ENCODE measurements around the gene FOXJ2.
A peak's percentile ranks its signal among the peaks of the same experiment; 100 is the strongest.
"Not testable (repeated sequence)": the region's sequence is repeated elsewhere in the genome, so short reads cannot be mapped to it uniquely, and the experiment has no call there.

The FOXJ2 gene

GRCh38 chr12:8065991-8066594 lies 33.6 kb downstream of the FOXJ2 start, which contains the start of gene C3AR1:
C3AR1 (minus strand) TSS chr12:8066359; CDS start chr12:8060185, 6,174 bp downstream.
- peak; percentile 28 for DNase-seq (ENCODE audit: low read depth)

GRCh38 chr12:8069582-8069981 lies 37.1 kb downstream of the FOXJ2 start:
- DNase-seq (ENCODE audit: low read depth), result no peak

GRCh38 chr12:8071820-8072219 lies 39.3 kb downstream of the FOXJ2 start:
- DNase-seq (ENCODE audit: low read depth), result not testable (repeated sequence)

GRCh38 chr12:8075935-8076334 lies 43.4 kb downstream of the FOXJ2 start:
- DNase-seq (ENCODE audit: low read depth), result no peak

- DNase-seq (ENCODE audit: low read depth), result no peak
Observed at GRCh38 chr12:8076366-8076765, 43.9 kb downstream of the FOXJ2 start.

- DNase-seq (ENCODE audit: low read depth), result no peak
Observed at GRCh38 chr12:8077207-8077606, 44.7 kb downstream of the FOXJ2 start.

GRCh38 chr12:8078398-8078797 lies 45.9 kb downstream of the FOXJ2 start:
- peak; percentile 49 for DNase-seq (ENCODE audit: low read depth)

- no peak for DNase-seq (ENCODE audit: low read depth)
Observed at GRCh38 chr12:8078916-8079315, 46.4 kb downstream of the FOXJ2 start.

- DNase-seq (ENCODE audit: low read depth), result no peak
Observed at GRCh38 chr12:8080120-8080519, 47.6 kb downstream of the FOXJ2 start.

- no peak for DNase-seq (ENCODE audit: low read depth)
Observed at GRCh38 chr12:8081251-8081920, 48.9 kb downstream of the FOXJ2 start.

GRCh38 chr12:8082808-8083100 lies 50.2 kb downstream of the FOXJ2 start:
- DNase-seq (ENCODE audit: low read depth), result no peak

- DNase-seq (ENCODE audit: low read depth), result not testable (repeated sequence)
Observed at GRCh38 chr12:8084351-8084750, 51.8 kb downstream of the FOXJ2 start.

- no peak for DNase-seq (ENCODE audit: low read depth)
Observed at GRCh38 chr12:8087666-8088065, 55.1 kb downstream of the FOXJ2 start.

- DNase-seq (ENCODE audit: low read depth), result no peak
Observed at GRCh38 chr12:8088574-8088973, 56.1 kb downstream of the FOXJ2 start.

- DNase-seq (ENCODE audit: low read depth), result not testable (repeated sequence)
Observed at GRCh38 chr12:8089277-8089676, 56.8 kb downstream of the FOXJ2 start.

GRCh38 chr12:8089716-8090115 lies 57.2 kb downstream of the FOXJ2 start:
- no peak for DNase-seq (ENCODE audit: low read depth)

- no peak for DNase-seq (ENCODE audit: low read depth)
Observed at GRCh38 chr12:8093291-8093690, 60.8 kb downstream of the FOXJ2 start.

- no peak for DNase-seq (ENCODE audit: low read depth)
Observed at GRCh38 chr12:8096281-8096915, 63.9 kb downstream of the FOXJ2 start.

- DNase-seq (ENCODE audit: low read depth), result no peak
Observed at GRCh38 chr12:8099235-8099634, 66.7 kb downstream of the FOXJ2 start.
